ENCODE measurements around the gene TMEM250. TPM values are rescaled to one million over a fixed set of nuclear protein-coding genes. Genes with fewer than 3 reads are reported as not detected.
"Not testable (repeated sequence)": the region's sequence is repeated elsewhere in the genome, so short reads cannot be mapped to it uniquely, and the experiment has no call there.

TMEM250 gene
- total RNA-seq, 6 experiments from 2014 or later: 12.4 to 29.7 (median 15.4) TPM

DNA sequence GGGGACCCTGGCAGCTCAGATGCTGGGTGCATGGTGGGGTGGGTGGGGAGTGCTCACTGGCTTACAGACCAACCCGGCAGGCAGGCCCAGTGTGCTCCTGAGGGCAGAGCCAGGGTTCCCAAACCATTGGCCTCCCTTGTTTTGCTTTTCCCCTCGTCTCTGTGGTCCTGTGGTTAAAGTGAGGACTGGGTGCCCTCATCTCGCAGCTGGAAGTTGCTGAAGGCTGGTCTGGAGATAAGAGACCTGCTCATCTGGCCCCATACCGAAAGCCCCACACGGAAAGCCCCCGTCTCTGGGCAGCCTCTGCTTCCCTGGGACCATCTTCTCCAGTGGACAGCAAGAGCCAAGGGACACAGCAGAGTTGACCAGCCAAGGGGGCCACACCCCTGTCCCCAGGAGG lies 13.8 kb downstream of the TMEM250 start:
- Histone ChIP-seq H3K4me1 (peaks cover 0 to 9% (median 3%) of the 10 kb centered on the region in 4 donors), H3K27ac (no peak overlapping the region), H3K36me3 (no peaks in the 10 kb centered on the region), H3K4me3 (no peak overlapping the region), H3K9me3 (no peaks in the 10 kb centered on the region), H3K27me3 (no peaks in the 10 kb centered on the region)
- intact Hi-C loops (cut with DNase I): no loop called here
- TF ChIP-seq CTCF (IDR thresholded peaks at IDR 0.05) (no peak), POLR2A (IDR thresholded peaks at IDR 0.05) (no peak)
- DNase-seq (no peak), ATAC-seq (no peak)
- WGBS (ENCODE audit: insufficient coverage, low coverage, low lambda C conversion rate, missing lambda C conversion rate): no CpG with 5 or more reads among the region's 6 CpGs

DNA sequence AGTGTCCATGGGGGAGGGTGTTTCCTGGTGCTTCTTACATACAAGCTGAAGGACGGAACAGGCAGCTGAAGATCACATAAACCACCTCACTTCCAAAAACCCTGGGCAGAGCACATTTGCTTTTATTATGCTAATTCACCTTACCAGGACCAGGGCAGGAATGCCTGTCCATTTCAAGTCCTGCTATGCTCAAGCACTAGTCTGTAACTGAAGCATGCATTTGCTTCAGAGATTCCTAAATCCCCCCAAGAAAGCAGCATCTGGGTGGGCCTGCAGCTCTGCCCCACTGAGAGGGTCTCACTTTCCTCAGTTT lies 14.2 kb downstream of the TMEM250 start:
- no peaks in the 10 kb centered on the region for H3K36me3 ChIP-seq
- no peak for DNase-seq
- H3K9me3 ChIP-seq: no peaks in the 10 kb centered on the region
- TF ChIP-seq CTCF (IDR thresholded peaks at IDR 0.05) (no peak), POLR2A (IDR thresholded peaks at IDR 0.05) (no peak)
- no CpG with 5 or more reads among the region's 1 CpG for WGBS (ENCODE audit: insufficient coverage, low coverage, low lambda C conversion rate, missing lambda C conversion rate)
- H3K4me1 ChIP-seq: peaks cover 0 to 4% (median 2%) of the 10 kb centered on the region in 4 donors
- H3K4me3 ChIP-seq: no peak overlapping the region
- intact Hi-C loops (cut with DNase I): no loop called here
- no peak overlapping the region for H3K27ac ChIP-seq
- no peaks in the 10 kb centered on the region for H3K27me3 ChIP-seq
- no peak for ATAC-seq

GRCh38 chr9:136103651-136104487 lies 14.8 kb downstream of the TMEM250 start:
- intact Hi-C loops (cut with DNase I): no loop called here
- 58% methylated on average over 2 of the region's 34 CpGs for WGBS (ENCODE audit: insufficient coverage, low coverage, low lambda C conversion rate, missing lambda C conversion rate)
- no peaks in the 10 kb centered on the region for H3K36me3 ChIP-seq
- H3K9me3 ChIP-seq: no peaks in the 10 kb centered on the region
- DNase-seq (no peak), ATAC-seq (no peak)
- no peak overlapping the region for H3K27ac ChIP-seq
- TF ChIP-seq CTCF (IDR thresholded peaks at IDR 0.05) (no peak), POLR2A (IDR thresholded peaks at IDR 0.05) (no peak)
- H3K27me3 ChIP-seq: no peaks in the 10 kb centered on the region
- H3K4me1 ChIP-seq: no peaks in the 10 kb centered on the region
- no peak overlapping the region for H3K4me3 ChIP-seq

GRCh38 chr9:136101615-136102074 lies 17.0 kb downstream of the TMEM250 start:
- H3K36me3 ChIP-seq; H3K4me1 ChIP-seq; H3K27me3 ChIP-seq; intact Hi-C loops (cut with DNase I); DNase-seq; ATAC-seq; H3K9me3 ChIP-seq; H3K4me3 ChIP-seq; H3K27ac ChIP-seq: not testable (repeated sequence)
- WGBS (ENCODE audit: insufficient coverage, low coverage, low lambda C conversion rate, missing lambda C conversion rate): no CpG with 5 or more reads among the region's 27 CpGs

- intact Hi-C loops (cut with DNase I): no loop called here
- Histone ChIP-seq H3K4me3 (no peak overlapping the region), H3K27ac (no peak overlapping the region), H3K36me3 (no peaks in the 10 kb centered on the region), H3K4me1 (peaks cover 0 to 2% (median under 1%) of the 10 kb centered on the region in 4 donors), H3K9me3 (no peaks in the 10 kb centered on the region), H3K27me3 (no peaks in the 10 kb centered on the region)
- ATAC-seq (no peak), DNase-seq (no peak)
- no peak for TF ChIP-seq CTCF (IDR thresholded peaks at IDR 0.05)
- no peak for TF ChIP-seq POLR2A (IDR thresholded peaks at IDR 0.05)
- 51% methylated on average over 4 of the region's 30 CpGs for WGBS (ENCODE audit: insufficient coverage, low coverage, low lambda C conversion rate, missing lambda C conversion rate)
These were observed 17.7 kb downstream of the TMEM250 start for GRCh38 chr9:136100700-136101614.

Data from right lobe of liver (tissue), 6 donors.